HepG2 (cell line): ENCODE data around the gene NOL4L. TPM values are rescaled to one million over a fixed set of nuclear protein-coding genes. Genes with fewer than 3 reads are reported as not detected.

Source experiments
- FOXO1 ChIP-seq: sonication (generic); formaldehyde crosslinking; IDR thresholded peaks from 2 replicates; pipeline ENCODE4 v1.4.0; 2020; ENCODE audit warnings: missing genetic modification reagents
- FUBP1 ChIP-seq: sonication (generic); formaldehyde crosslinking; IDR thresholded peaks from 2 replicates; pipeline ENCODE4 v1.5.1; 2020; ENCODE audit warnings: missing genetic modification reagents, mild to moderate bottlenecking, borderline replicate concordance
- HBP1 ChIP-seq: IDR thresholded peaks from 2 replicates; pipeline ENCODE4 v1.6.1; 2016; ENCODE audit warnings: low read depth, control low read depth
- HNF4A ChIP-seq: sonication (generic); formaldehyde crosslinking; IDR thresholded peaks from 2 replicates; pipeline ENCODE4 v1.4.0; 2020; ENCODE audit warnings: missing genetic modification reagents
- HNF4G ChIP-seq, 2 experiments: sonication (generic) in 1 of 2; formaldehyde crosslinking in 1 of 2; IDR thresholded peaks; 2 replicates each; pipeline versions ENCODE4 v1.4.0 to v1.6.1; 2011 to 2020; ENCODE audit warnings: borderline replicate concordance in 2 of 2, low read depth in 2 of 2, mild to moderate bottlenecking in 2 of 2, low read length in 1 of 2, missing genetic modification reagents in 1 of 2, moderate library complexity in 1 of 2
- IRF1 ChIP-seq: sonication (generic); formaldehyde crosslinking; IDR thresholded peaks from 2 replicates; pipeline ENCODE4 v1.4.0; 2020; ENCODE audit warnings: low read depth, mild to moderate bottlenecking, missing genetic modification reagents
- MEIS2 ChIP-seq: sonication (generic); formaldehyde crosslinking; IDR thresholded peaks from 2 replicates; pipeline ENCODE4 v1.9.0; 2021; ENCODE audit warnings: mild to moderate bottlenecking, missing genetic modification reagents
- NFKBIZ ChIP-seq: IDR thresholded peaks from 2 replicates; pipeline ENCODE4 v1.6.1; 2018; ENCODE audit warnings: missing genetic modification reagents, missing compliant biosample characterization
- SSRP1 ChIP-seq: IDR thresholded peaks from 2 replicates; pipeline ENCODE4 v1.6.1; 2016; ENCODE audit warnings: control low read depth
- TAF15 ChIP-seq: fragments of 200-400 bp; formaldehyde crosslinking; IDR thresholded peaks from one replicate; pipeline ENCODE4 v1.6.1; 2018; ENCODE audit warnings: mild to moderate bottlenecking, low read depth, low read length; ENCODE audit not compliant: poor library complexity, severe bottlenecking
- TCF12 ChIP-seq, 2 experiments: fragments of 450-650 bp in 1 of 2; sonication (generic) in 1 of 2; formaldehyde crosslinking in 1 of 2; IDR thresholded peaks; 2 replicates each; pipeline versions ENCODE4 v1.6.1 to v1.8.0; 2017 to 2022; ENCODE audit warnings: antibody characterized with exemption in 1 of 2, mild to moderate bottlenecking in 1 of 2, missing genetic modification reagents in 1 of 2, moderate library complexity in 1 of 2
- THAP9 ChIP-seq: sonication (generic); formaldehyde crosslinking; IDR thresholded peaks from 2 replicates; pipeline ENCODE4; 2020; ENCODE audit warnings: missing genetic modification reagents, mild to moderate bottlenecking, borderline replicate concordance
- ZNF276 ChIP-seq: sonication (generic); formaldehyde crosslinking; IDR thresholded peaks from 2 replicates; pipeline ENCODE4 v1.4.0; 2020; ENCODE audit warnings: mild to moderate bottlenecking, low read depth, missing genetic modification reagents
- ZNF547 ChIP-seq: sonication (generic); formaldehyde crosslinking; IDR thresholded peaks from 2 replicates; pipeline ENCODE4 v1.5.1; 2020; ENCODE audit warnings: mild to moderate bottlenecking, missing genetic modification reagents
- ZNF616 ChIP-seq: sonication (generic); formaldehyde crosslinking; IDR thresholded peaks from 2 replicates; pipeline ENCODE4 v1.5.0; 2020; ENCODE audit warnings: low read depth, mild to moderate bottlenecking, missing genetic modification reagents
- polyA plus RNA-seq, 8 experiments: library from polyadenylated mRNA; depleted of rRNA in 3 of 8; stranded (reverse) in 7 of 8; unstranded in 1 of 8; fragments of >200 nt; fragmentation: Illumina TruSeq in 4 of 8; extraction: Trizol in 4 of 8; gene quantifications; 2 replicates each; pipeline versions ENCODE4 v1.2.1 to v1.2.3, GENCODE V29; 2011 to 2016; ENCODE audit warnings: low read depth in 4 of 8, missing spikeins in 1 of 8, mixed read lengths in 1 of 8; ENCODE audit not compliant: insufficient read depth in 1 of 8
- total RNA-seq, 5 experiments: library from RNA; depleted of rRNA; stranded (reverse); fragments of >200 nt; fragmentation: Illumina TruSeq; extraction: Trizol; gene quantifications; 2 replicates each; pipeline ENCODE4 v1.2.3, GENCODE V29; 2016; ENCODE audit warnings: low read depth in 1 of 5

The NOL4L gene
- total and polyA plus RNA-seq, 2 of the 13 experiments (the other 11 are each of a cell fraction or from before 2014, with no cell fraction given): 16.6 to 35.4 TPM

- TF ChIP-seq ZNF276 (CRISPR knock-in tag): peak; percentile 72; the same call in 1 of the 2 replicates
- TF ChIP-seq TCF12 (IDR thresholded peaks at IDR 0.05): no peak
- no peak; the same call in 1 of the 2 replicates for TF ChIP-seq TCF12 (CRISPR knock-in tag; IDR thresholded peaks at IDR 0.05)
- TF ChIP-seq TAF15: peak; percentile 66
- TF ChIP-seq MEIS2 (CRISPR knock-in tag): peak; percentile 72; the same call in 1 of the 2 replicates
- TF ChIP-seq ZNF616 (CRISPR knock-in tag): no peak
- TF ChIP-seq HBP1 (CRISPR knock-in tag): no peak; the same call in 1 of the 2 replicates
- TF ChIP-seq ZNF547 (CRISPR knock-in tag): peak; percentile 89
- TF ChIP-seq SSRP1 (CRISPR knock-in tag): peak; percentile 52; the same call in 1 of the 2 replicates
- TF ChIP-seq HNF4A: peak; percentile 88
- TF ChIP-seq FUBP1 (CRISPR knock-in tag): no peak
- TF ChIP-seq NFKBIZ: no peak; the same call in 1 of the 2 replicates
- peak; percentile 67 for TF ChIP-seq FOXO1 (CRISPR knock-in tag)
- 0 out of 2 replicates have a peak, but pooled peaks have one; percentile 85 for TF ChIP-seq IRF1 (CRISPR knock-in tag)
- no peak for TF ChIP-seq HNF4G (IDR thresholded peaks at IDR 0.05; ENCODE audit: borderline replicate concordance, low read depth, low read length)
- TF ChIP-seq HNF4G (CRISPR knock-in tag; IDR thresholded peaks at IDR 0.05; ENCODE audit: borderline replicate concordance, low read depth): peak; percentile 96
- TF ChIP-seq THAP9 (CRISPR knock-in tag): peak; percentile 88
These were observed 119.8 kb downstream of the NOL4L start (continued) for GRCh38 chr20:32465092-32465900.
